GM03348 (cell line): ENCODE results near the gene OR4F17.
"Not testable (repeated sequence)": the region's sequence is repeated elsewhere in the genome, so short reads cannot be mapped to it uniquely, and the experiment has no call there.

Experiments
- DNase-seq: peaks from one replicate; pipeline ENCODE4 v3.0.0; 2012; ENCODE audit warnings: low spot score

OR4F17 gene

DNA sequence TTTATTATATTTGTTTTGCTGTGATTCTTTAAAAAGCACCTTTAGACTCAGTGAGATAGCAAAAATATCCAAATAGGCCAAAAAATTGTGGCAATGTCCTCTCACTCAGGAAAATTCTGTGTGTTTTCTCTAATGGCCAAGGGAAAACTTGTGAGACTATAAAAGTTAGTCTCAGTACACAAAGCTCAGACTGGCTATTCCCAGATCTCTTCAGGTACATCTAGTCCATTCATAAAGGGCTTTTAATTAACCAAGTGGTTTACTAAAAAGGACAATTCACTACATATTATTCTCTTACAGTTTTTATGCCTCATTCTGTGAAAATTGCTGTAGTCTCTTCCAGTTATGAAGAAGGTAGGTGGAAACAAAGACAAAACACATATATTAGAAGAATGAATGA lies at the start of gene OR4F17:
Gene OR4F17, plus strand, starts transcription at position 301 of the 400 bp plus-strand sequence. CDS start 3,575 bp downstream, outside the sequence.
- not testable (repeated sequence) for DNase-seq

- not testable (repeated sequence) for DNase-seq
Measured at GRCh38 chr19:70793-71192, 36.1 kb upstream of the OR4F17 start.

DNA sequence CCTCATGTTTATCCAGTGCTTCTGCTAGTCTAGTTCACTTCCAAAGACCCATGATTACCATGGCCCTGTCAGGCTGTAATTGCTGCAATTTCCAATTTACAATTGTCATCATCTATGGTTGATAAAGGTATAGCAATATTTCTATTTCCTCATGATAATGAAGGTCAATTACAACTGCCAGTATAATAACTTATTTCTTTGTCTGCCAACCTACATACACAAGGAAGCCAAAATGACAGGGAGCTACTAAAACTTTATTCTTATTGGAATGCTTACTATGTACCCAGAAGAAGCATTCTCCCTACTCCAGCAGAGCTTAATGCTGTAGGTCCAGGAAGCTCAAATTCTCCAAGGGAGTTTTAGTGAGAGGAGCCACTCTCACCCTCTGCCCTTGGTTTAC lies 24.0 kb upstream of the OR4F17 start:
- not testable (repeated sequence) for DNase-seq

- not testable (repeated sequence) for DNase-seq
Measured at GRCh38 chr19:83626-84025, 23.3 kb upstream of the OR4F17 start.

DNA sequence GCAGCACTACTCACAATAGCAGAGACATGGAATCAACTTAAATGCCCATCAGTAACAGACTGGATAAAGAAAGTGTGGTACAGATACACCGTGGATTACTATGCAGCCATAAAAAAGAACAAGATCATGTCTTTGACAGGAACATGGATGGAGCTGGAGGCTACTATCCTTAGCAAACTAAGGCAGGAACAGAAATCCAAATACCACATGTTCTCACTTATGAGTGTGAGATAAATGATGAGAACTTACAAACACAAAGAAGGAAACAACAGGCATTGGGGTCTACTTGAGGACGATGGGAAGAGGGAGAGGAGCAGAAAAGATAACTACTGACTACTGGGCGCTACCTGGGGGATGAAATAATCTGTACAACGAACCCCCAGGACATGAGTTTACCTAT lies 16.2 kb upstream of the OR4F17 start:
- DNase-seq: not testable (repeated sequence)

DNA sequence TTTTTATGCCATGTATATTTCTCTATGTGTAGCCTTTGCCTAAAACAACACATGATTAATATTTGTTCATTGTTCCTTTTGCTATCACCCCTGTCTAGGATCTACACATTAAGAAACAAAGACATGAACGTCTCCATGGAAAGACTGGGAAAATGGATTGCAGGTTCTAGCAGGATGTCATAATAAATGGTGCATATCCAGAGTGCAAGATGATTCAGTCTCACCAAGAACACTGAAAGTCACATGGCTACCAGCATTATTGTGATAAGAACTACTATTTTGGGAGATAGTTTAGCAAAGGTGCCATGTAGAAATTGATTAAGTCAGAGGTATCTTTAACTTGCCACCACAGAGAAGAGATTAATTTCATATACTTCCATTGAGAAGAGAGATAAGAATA lies 12.1 kb upstream of the OR4F17 start:
- not testable (repeated sequence) for DNase-seq

DNA sequence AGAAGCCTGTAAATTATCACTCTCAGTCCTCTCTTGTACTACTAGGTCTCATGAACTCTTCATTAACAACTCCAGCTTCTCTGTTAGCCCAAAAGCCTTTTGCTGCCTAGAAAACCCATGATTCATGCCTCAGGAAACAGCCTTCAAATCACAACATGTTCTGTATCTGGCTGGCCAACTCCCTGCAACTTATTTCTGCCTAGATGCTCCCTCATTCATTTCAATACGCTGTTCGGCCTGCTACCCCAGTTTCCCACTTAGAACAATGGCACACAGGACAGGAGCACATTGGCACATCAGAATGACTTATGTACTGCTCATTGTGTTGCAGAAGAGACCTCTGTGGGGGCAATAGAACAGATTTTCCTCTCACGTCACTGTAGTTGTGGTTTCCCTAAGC lies 9.3 kb upstream of the OR4F17 start:
- not testable (repeated sequence) for DNase-seq

- not testable (repeated sequence) for DNase-seq
Measured at GRCh38 chr19:120443-121140, 13.7 kb downstream of the OR4F17 start.
